ENCODE data around the gene CHRND. TPM values are rescaled to one million over a fixed set of nuclear protein-coding genes. Genes with fewer than 3 reads are reported as not detected.

Gene CHRND
- total and polyA plus RNA-seq, 2 of the 8 experiments (the other 6 are each of a cell fraction or from before 2014, with no cell fraction given), result 0.24 TPM; not detected in 1

DNA sequence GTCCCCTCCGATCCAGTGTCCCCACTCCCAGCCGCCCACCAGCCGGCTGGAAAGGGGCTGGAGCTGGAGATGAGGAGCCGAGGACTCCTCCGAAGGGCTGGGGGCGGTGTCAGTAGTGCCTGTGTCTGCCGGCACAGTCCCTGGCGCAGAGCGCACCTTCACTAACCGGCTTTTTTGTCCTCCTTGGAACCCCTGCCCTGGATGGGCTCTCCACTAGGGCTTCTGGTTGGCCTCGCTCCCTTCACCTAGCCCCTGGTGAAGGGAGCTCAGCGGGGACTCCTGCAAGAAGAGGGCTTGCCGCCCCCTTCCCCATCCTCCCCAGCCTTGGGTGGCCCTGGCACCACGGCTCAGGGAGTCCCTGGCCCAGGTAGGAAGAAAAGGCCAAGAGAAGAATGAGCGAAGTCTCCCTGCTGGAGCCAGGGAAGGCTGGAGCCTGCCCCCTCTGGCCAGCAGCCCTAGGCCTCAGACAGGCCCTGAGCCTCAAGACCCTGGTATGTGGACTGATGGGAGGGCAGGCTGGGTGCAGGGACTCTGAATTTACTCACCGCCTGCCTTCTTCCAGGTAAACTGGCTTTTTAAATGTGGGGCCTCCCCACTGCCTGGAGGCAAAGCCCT is 37.8 kb upstream of the CHRND start:
- Histone ChIP-seq H2AFZ (ENCODE audit: low read length) (no peak overlapping the region), H2BK5ac (ENCODE audit: low read depth, low read length) (no peak overlapping the region), H3K79me2 (ENCODE audit: control insufficient read depth in 1 of 2, insufficient read depth in 2 of 2, low read length in 2 of 2) (no peaks in the 10 kb centered on the region), H3K4me2 (ENCODE audit: insufficient read depth in 1 of 2, low read depth in 2 of 2, low read length in 2 of 2) (peak overlapping the region; percentile 56 to 79), H2BK120ac (replicated peaks; ENCODE audit: low read depth, low read length) (no peak overlapping the region), H3K79me1 (ENCODE audit: low read depth, low read length) (no peaks in the 10 kb centered on the region), H4K20me1 (replicated peaks in 1 of 2; ENCODE audit: control insufficient read depth in 1 of 2, insufficient read depth in 2 of 2, low read length in 2 of 2) (peaks cover 5 to 10% of the 10 kb centered on the region in 2 experiments), H3K4me3 (ENCODE audit: extremely low read depth in 1 of 4, insufficient read depth in 2 of 4, low read depth in 3 of 4, low read length in 4 of 4) (peak overlapping the region; percentile 26 to 62 (median 28); a peak in 7 of 8 replicates), H2AK5ac (ENCODE audit: low read depth, low read length) (0 out of 2 replicates have a peak overlapping the region, but pooled peaks have one; percentile 49), H3K4me1 (replicated peaks in 1 of 4; ENCODE audit: control insufficient read depth in 3 of 4, insufficient read depth in 4 of 4, low read length in 3 of 4) (peaks cover 0 to 40% (median 22%) of the 10 kb centered on the region in 4 experiments; a peak in 6 of 7 replicates), H3K27me3 (replicated peaks in 1 of 4; ENCODE audit: control insufficient read depth in 3 of 4, extremely low read depth in 1 of 4, insufficient read depth in 3 of 4, low read length in 3 of 4) (peaks cover 35 to 58% (median 50%) of the 10 kb centered on the region in 4 experiments), H3K9ac (replicated peaks in 1 of 4; ENCODE audit: extremely low read depth in 1 of 4, low read depth in 3 of 4, low read length in 3 of 4) (no peak overlapping the region), H4K8ac (ENCODE audit: extremely low read depth, insufficient read depth, low read length) (no peak overlapping the region; the same call in 1 of the 2 replicates), H3K23me2 (ENCODE audit: low read depth, low read length) (peaks cover 12% of the 10 kb centered on the region; the same call in 1 of the 2 replicates), H2BK12ac (ENCODE audit: low read depth, low read length) (peak overlapping the region; percentile 39; the same call in 1 of the 2 replicates), H3K23ac (ENCODE audit: insufficient read length) (no peak overlapping the region), H2BK20ac (ENCODE audit: low read length) (no peak overlapping the region), H3K36me3 (ENCODE audit: control insufficient read depth in 2 of 4, insufficient read depth in 4 of 4, low read length in 3 of 4) (peaks cover 0 to 11% (median 0%) of the 10 kb centered on the region in 4 experiments; a peak in 1 of 8 replicates), H3K56ac (replicated peaks; ENCODE audit: insufficient read length, low read depth, low read length) (peak overlapping the region; percentile 16), H3K18ac (ENCODE audit: extremely low read depth, low read length) (peak overlapping the region; percentile 48), H3K4ac (replicated peaks; ENCODE audit: insufficient read length, low read depth, low read length) (no peak overlapping the region), H4K91ac (replicated peaks; ENCODE audit: insufficient read length, low read length) (no peak overlapping the region), H3K27ac (ENCODE audit: low read depth, low read length) (no peak overlapping the region), H4K5ac (ENCODE audit: insufficient read length, low read depth, low read length) (no peak overlapping the region), H3K14ac (ENCODE audit: insufficient read length) (no peak overlapping the region), H2BK15ac (ENCODE audit: low read length) (no peak overlapping the region), H3K9me3 (ENCODE audit: insufficient read depth in 2 of 2, low read depth in 1 of 2, low read length in 1 of 2) (no peaks in the 10 kb centered on the region; a peak in 1 of 4 replicates)
- POLR2A ChIA-PET (ENCODE audit: partially characterized antibody), result interaction anchor here (1.2 to 1.4 kb wide), 2 partner anchors 17 to 24 kb away, joined by 3 to 4 read pairs; no protein-coding TSS in a partner anchor
- FAIRE-seq, result no peak
- peak in 1 of 2 experiments; percentile 83 for DNase-seq (ENCODE audit: low read depth in 1 of 2, low spot score in 2 of 2)
- CTCF ChIA-PET (ENCODE audit: partially characterized antibody), result interaction anchor here (1.0 to 3.6 kb wide), 4 partner anchors 14 to 44 kb away, joined by 3 to 32 read pairs (median 4); partner anchors contain the start of gene PRSS56
- WGBS, 2 experiments (ENCODE audit: extremely low coverage in 1 of 2, insufficient coverage in 1 of 2, insufficient read length in 1 of 2, insufficient replicate concordance in 2 of 2, low coverage in 1 of 2, low lambda C conversion rate in 2 of 2, missing lambda C conversion rate in 1 of 2), result 11% methylated on average over 11 of the region's 16 CpGs; no CpG with 5 or more reads in 1 of the 2 experiments
- no peak for TF ChIP-seq RBBP5 (IDR thresholded peaks at IDR 0.05; ENCODE audit: borderline replicate concordance, low read depth, low read length)
- peak; percentile 78 for TF ChIP-seq TEAD4 (IDR thresholded peaks at IDR 0.05; ENCODE audit: low read depth, low read length)
- TF ChIP-seq RAD21 (IDR thresholded peaks at IDR 0.05 in 1 of 2, conservative IDR thresholded peaks at IDR 0.05 in 1 of 2; ENCODE audit: low read depth in 2 of 2, low read length in 2 of 2), result peak in 1 of 2 experiments; percentile 19; a peak in 1 of 4 replicates
- peak in 2 of 3 experiments; percentile 25 to 58; a peak in 2 of 4 replicates for TF ChIP-seq CTCF (IDR thresholded peaks at IDR 0.05; ENCODE audit: control extremely low read depth in 1 of 3, insufficient read depth in 1 of 3, low read depth in 1 of 3, low read length in 3 of 3)
- peak; percentile 39 for TF ChIP-seq EZH2 (IDR thresholded peaks at IDR 0.05; ENCODE audit: low read depth, low read length, severe bottlenecking)
- TF ChIP-seq, protein P1, sequence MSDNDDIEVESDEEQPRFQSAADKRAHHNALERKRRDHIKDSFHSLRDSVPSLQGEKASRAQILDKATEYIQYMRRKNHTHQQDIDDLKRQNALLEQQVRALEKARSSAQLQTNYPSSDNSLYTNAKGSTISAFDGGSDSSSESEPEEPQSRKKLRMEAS (IDR thresholded peaks at IDR 0.05), result no peak
- 0 out of 2 replicates have a peak, but pooled peaks have one; percentile 19 for TF ChIP-seq TAF1 (IDR thresholded peaks at IDR 0.05; ENCODE audit: low read depth, low read length)
- TF ChIP-seq BCL11A (IDR thresholded peaks at IDR 0.05; ENCODE audit: low read depth in 2 of 2, low read length in 2 of 2), result no peak
